GM19468 (cell line): ENCODE measurements around the gene POLR1B.
"Not testable (repeated sequence)": the region's sequence is repeated elsewhere in the genome, so short reads cannot be mapped to it uniquely, and the experiment has no call there.

Source experiments
- ATAC-seq: cut with Tn5 transposase; IDR thresholded peaks from one replicate; pipeline ENCODE4 v1.9.1; 2021; ENCODE audit warnings: mild to moderate bottlenecking, moderate library complexity, moderate number of reproducible peaks; ENCODE audit not compliant: unreplicated experiment; ENCODE audit errors: extremely low read depth

Gene POLR1B

GRCh38 chr2:112597537-112598322, 55.5 kb downstream of the POLR1B start:
- no peak for ATAC-seq

- ATAC-seq, result no peak
Measured at GRCh38 chr2:112600634-112601033, 58.4 kb downstream of the POLR1B start.

- ATAC-seq, result no peak
Measured at GRCh38 chr2:112601754-112602153, 59.5 kb downstream of the POLR1B start.

GRCh38 chr2:112602917-112603316, 60.7 kb downstream of the POLR1B start:
- ATAC-seq, result no peak

GRCh38 chr2:112603731-112604130, 61.5 kb downstream of the POLR1B start:
- no peak for ATAC-seq

- ATAC-seq, result no peak
Measured at GRCh38 chr2:112604952-112605351, 62.7 kb downstream of the POLR1B start.

- ATAC-seq, result no peak
Measured at GRCh38 chr2:112605926-112606325, 63.7 kb downstream of the POLR1B start.

GRCh38 chr2:112606547-112606946, 64.3 kb downstream of the POLR1B start:
- ATAC-seq, result no peak

GRCh38 chr2:112607680-112608438, 65.6 kb downstream of the POLR1B start:
- no peak for ATAC-seq

- not testable (repeated sequence) for ATAC-seq
Measured at GRCh38 chr2:112609320-112609719, 67.1 kb downstream of the POLR1B start.

GRCh38 chr2:112612283-112612682, 70.0 kb downstream of the POLR1B start:
- ATAC-seq, result not testable (repeated sequence)

- no peak for ATAC-seq
Measured at GRCh38 chr2:112614201-112614840, 72.1 kb downstream of the POLR1B start.

- no peak for ATAC-seq
Measured at GRCh38 chr2:112615051-112615450, 72.8 kb downstream of the POLR1B start.

- ATAC-seq, result not testable (repeated sequence)
Measured at GRCh38 chr2:112615798-112616197, 73.5 kb downstream of the POLR1B start.

- ATAC-seq, result no peak
Measured at GRCh38 chr2:112618383-112618782, 76.1 kb downstream of the POLR1B start.

- no peak for ATAC-seq
Measured at GRCh38 chr2:112621790-112622527, 79.7 kb downstream of the POLR1B start.

GRCh38 chr2:112622528-112622849, 80.2 kb downstream of the POLR1B start:
- ATAC-seq, result no peak

- peak; percentile 64 for ATAC-seq
Measured at GRCh38 chr2:112623913-112624777, 81.9 kb downstream of the POLR1B start.

- ATAC-seq, result no peak
Measured at GRCh38 chr2:112625474-112626114, 83.3 kb downstream of the POLR1B start.
